Osteoblast (primary cell): ENCODE measurements around the gene WFIKKN1. TPM values are rescaled to one million over a fixed set of nuclear protein-coding genes. Genes with fewer than 3 reads are reported as not detected.

Experiments
- DNase-seq: peaks from one replicate; pipeline ENCODE4 v3.0.0; 2011; ENCODE audit warnings: low spot score, mixed read lengths; ENCODE audit not compliant: insufficient read length; ENCODE audit errors: missing footprints
- H2AFZ ChIP-seq: 2 replicates; pipeline ENCODE4 v1.6.0; 2011; ENCODE audit warnings: mild to moderate bottlenecking, low read length
- H3K27ac ChIP-seq: 2 replicates; pipeline ENCODE4 v1.5.1; 2011; ENCODE audit warnings: mild to moderate bottlenecking, low read depth, low read length, moderate library complexity
- H3K27me3 ChIP-seq: 2 replicates; pipeline ENCODE4 v1.6.0; 2012; ENCODE audit warnings: mild to moderate bottlenecking, control low read depth, inconsistent platforms, low read length, moderate library complexity; ENCODE audit not compliant: insufficient read depth
- H3K36me3 ChIP-seq: 2 replicates; pipeline ENCODE4 v1.5.1; 2011; ENCODE audit warnings: mild to moderate bottlenecking, low read length, control low read depth, moderate library complexity; ENCODE audit not compliant: insufficient read depth
- H3K4me1 ChIP-seq: 2 replicates; pipeline ENCODE4 v1.5.1; 2011; ENCODE audit warnings: mild to moderate bottlenecking, low read length, control low read depth, moderate library complexity; ENCODE audit not compliant: insufficient read depth
- H3K4me2 ChIP-seq: 2 replicates; pipeline ENCODE4 v1.6.0; 2011; ENCODE audit warnings: mild to moderate bottlenecking, low read length; ENCODE audit not compliant: insufficient read depth
- H3K4me3 ChIP-seq: fragments of 200-600 bp; sonication (generic); 3 replicates; pipeline ENCODE4 v1.5.1; 2012; ENCODE audit warnings: mild to moderate bottlenecking, low read length, inconsistent platforms; ENCODE audit not compliant: insufficient read depth
- H3K79me2 ChIP-seq: 2 replicates; pipeline ENCODE4 v1.6.0; 2012; ENCODE audit warnings: mild to moderate bottlenecking, low read length, control low read depth, inconsistent platforms; ENCODE audit not compliant: insufficient read depth
- H3K9me3 ChIP-seq: 2 replicates; pipeline ENCODE4 v1.5.1; 2011; ENCODE audit warnings: low read depth, low read length, control low read depth
- H4K20me1 ChIP-seq: 2 replicates; pipeline ENCODE4 v1.6.0; 2012; ENCODE audit warnings: mild to moderate bottlenecking, low read length, control low read depth; ENCODE audit not compliant: insufficient read depth
- CTCF ChIP-seq: IDR thresholded peaks from 2 replicates; pipeline ENCODE4 v1.5.1; 2011; ENCODE audit warnings: mild to moderate bottlenecking, low read depth, low read length, moderate library complexity; ENCODE audit errors: extremely low read depth
- total RNA-seq: library from RNA; depleted of rRNA; stranded (reverse); fragments of >200 nt; gene quantifications from 2 replicates; pipeline ENCODE4 v1.2.3, GENCODE V29; 2012

Gene WFIKKN1
- total RNA-seq, 1 donor: 0.36 TPM

- H3K79me2 ChIP-seq: peaks cover 40% of the 10 kb centered on the region
- no peak for TF ChIP-seq CTCF
- no peaks in the 10 kb centered on the region for H3K4me1 ChIP-seq
- H3K27me3 ChIP-seq: no peaks in the 10 kb centered on the region
- no peaks in the 10 kb centered on the region for H3K9me3 ChIP-seq
- no peaks in the 10 kb centered on the region for H3K36me3 ChIP-seq
- no peak for DNase-seq
- no peak overlapping the region for H3K4me3 ChIP-seq
- no peak overlapping the region for H2AFZ ChIP-seq
- H4K20me1 ChIP-seq: peaks cover 31% of the 10 kb centered on the region
- H3K27ac ChIP-seq: no peak overlapping the region
- no peak overlapping the region for H3K4me2 ChIP-seq
Measured at GRCh38 chr16:609316-609715, 21.5 kb upstream of the WFIKKN1 start.

- no peak overlapping the region for H3K27ac ChIP-seq
- TF ChIP-seq CTCF: no peak
- H3K4me3 ChIP-seq: no peak overlapping the region
- H3K9me3 ChIP-seq: no peaks in the 10 kb centered on the region
- H3K27me3 ChIP-seq: no peaks in the 10 kb centered on the region
- peaks cover 39% of the 10 kb centered on the region for H3K79me2 ChIP-seq
- H3K36me3 ChIP-seq: no peaks in the 10 kb centered on the region
- no peak overlapping the region for H3K4me2 ChIP-seq
- H4K20me1 ChIP-seq: peaks cover 29% of the 10 kb centered on the region
- peak; percentile 45 for DNase-seq
- H2AFZ ChIP-seq: no peak overlapping the region
- no peaks in the 10 kb centered on the region for H3K4me1 ChIP-seq
Measured at GRCh38 chr16:609984-610383, 20.8 kb upstream of the WFIKKN1 start.

- Histone ChIP-seq H3K4me1 (no peaks in the 10 kb centered on the region), H3K27me3 (no peaks in the 10 kb centered on the region), H3K27ac (no peak overlapping the region), H3K36me3 (no peaks in the 10 kb centered on the region), H3K79me2 (peaks cover 37% of the 10 kb centered on the region), H3K4me2 (peak overlapping the region; percentile 29), H3K9me3 (no peaks in the 10 kb centered on the region), H4K20me1 (peaks cover 26% of the 10 kb centered on the region), H3K4me3 (peak overlapping the region; percentile 15), H2AFZ (peak overlapping the region; percentile 50)
- TF ChIP-seq CTCF: peak; percentile 53
- DNase-seq: peak; percentile 97
Measured at GRCh38 chr16:610513-611381, 20.0 kb upstream of the WFIKKN1 start.

- no peaks in the 10 kb centered on the region for H3K4me1 ChIP-seq
- TF ChIP-seq CTCF: no peak
- no peak overlapping the region for H3K27ac ChIP-seq
- H3K36me3 ChIP-seq: no peaks in the 10 kb centered on the region
- H4K20me1 ChIP-seq: peaks cover 12% of the 10 kb centered on the region
- no peak overlapping the region for H3K4me2 ChIP-seq
- DNase-seq: peak; percentile 34
- H3K4me3 ChIP-seq: no peak overlapping the region
- no peak overlapping the region for H2AFZ ChIP-seq
- no peaks in the 10 kb centered on the region for H3K9me3 ChIP-seq
- no peaks in the 10 kb centered on the region for H3K27me3 ChIP-seq
- H3K79me2 ChIP-seq: peaks cover 18% of the 10 kb centered on the region
Measured at GRCh38 chr16:615122-615521, 15.7 kb upstream of the WFIKKN1 start.
